Jurkat, Clone E6-1 (cell line): Measurements from ENCODE around the gene SGO2. TPM values are rescaled to one million over a fixed set of nuclear protein-coding genes. Genes with fewer than 3 reads are reported as not detected.

ENCODE experiments used
- DNase-seq: peaks from one replicate; pipeline ENCODE4 v3.0.0-alpha.2; 2011; ENCODE audit warnings: low read depth, low spot score
- H3K4me3 ChIP-seq: 2 replicates; pipeline ENCODE4 v1.5.1; 2011; ENCODE audit warnings: mild to moderate bottlenecking, low read length, control low read depth, moderate library complexity
- polyA plus RNA-seq: library from polyadenylated mRNA; unstranded; fragments of >200 nt; gene quantifications from one replicate; pipeline ENCODE4 v1.2.1, GENCODE V29; 2012; ENCODE audit warnings: missing spikeins; ENCODE audit not compliant: insufficient read length, insufficient read depth

The SGO2 gene
- polyA plus RNA-seq: 26.7 TPM

DNA sequence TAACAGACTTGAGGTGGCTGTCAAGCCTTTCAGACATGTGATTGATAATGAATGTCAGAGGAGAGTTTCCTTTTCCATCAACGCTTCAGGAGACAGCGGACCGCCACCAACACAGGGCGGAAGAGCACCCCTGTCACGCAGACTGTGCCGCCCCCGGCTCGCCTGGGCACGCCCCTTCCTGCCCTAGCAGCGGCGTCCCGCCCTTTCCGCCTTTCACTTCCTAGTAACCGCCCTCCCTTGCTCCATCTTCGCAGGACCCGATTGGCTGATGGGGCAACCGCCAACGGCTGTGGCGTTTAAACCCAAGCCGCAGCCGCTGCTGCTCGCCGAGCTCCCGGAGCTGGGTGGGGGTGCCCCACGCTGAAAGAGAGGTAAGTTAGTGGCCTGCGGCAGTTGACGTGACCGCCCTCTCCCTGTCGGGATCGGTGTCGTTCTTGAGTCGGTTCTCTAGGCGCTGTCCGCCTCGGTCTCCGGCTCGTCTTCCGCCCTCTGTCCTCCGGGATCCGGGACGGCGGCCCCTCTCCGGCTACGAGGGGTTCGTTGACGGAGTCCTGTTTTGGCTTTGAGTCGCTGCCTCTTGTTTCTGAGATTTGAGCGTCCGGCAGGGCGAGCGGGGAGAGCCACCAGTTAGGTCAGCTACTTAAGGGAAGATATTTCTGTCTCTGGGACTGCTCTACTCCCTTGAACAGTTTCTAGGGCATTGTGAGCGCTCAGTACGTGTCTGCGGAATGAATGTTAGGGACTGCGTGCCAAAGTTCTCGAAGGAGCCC is at the start of gene SGO2:
Gene SGO2, plus strand, starts transcription at position 326 of the 770 bp plus-strand sequence. CDS start 6,769 bp downstream, outside the sequence.
- peak within 1 kb of the TSS; percentile 91 for H3K4me3 ChIP-seq
- peak; percentile 96 for DNase-seq

DNA sequence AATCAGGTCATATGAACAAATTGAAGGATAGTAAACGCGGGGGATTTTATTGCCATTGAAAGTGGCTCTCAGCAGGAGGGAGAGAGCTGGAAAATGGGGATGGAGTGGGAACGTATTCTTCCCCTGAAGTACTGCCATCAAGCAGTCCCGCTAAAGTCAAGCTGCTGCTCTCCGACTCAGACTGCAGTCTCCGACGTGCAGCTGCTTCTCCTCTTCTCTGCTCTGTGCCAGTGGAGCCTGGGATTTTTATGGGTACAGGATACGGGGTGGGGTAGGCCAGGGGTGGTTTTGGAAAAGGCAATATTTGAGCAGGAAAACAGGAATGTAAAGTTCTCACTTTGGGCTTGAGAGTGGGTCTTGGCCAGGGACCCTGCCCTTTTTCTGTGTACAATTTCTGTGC is 49.2 kb upstream of the SGO2 start:
- no peak overlapping the region for H3K4me3 ChIP-seq
- DNase-seq: no peak

- H3K4me3 ChIP-seq: no peak overlapping the region
- DNase-seq: no peak
These were observed 48.3 kb upstream of the SGO2 start for GRCh38 chr2:200477667-200478131.

- H3K4me3 ChIP-seq: no peak overlapping the region
- DNase-seq: no peak
These were observed 46.2 kb upstream of the SGO2 start for GRCh38 chr2:200479692-200480265.

GRCh38 chr2:200482194-200482593 is 43.8 kb upstream of the SGO2 start:
- no peak for DNase-seq
- H3K4me3 ChIP-seq: no peak overlapping the region

DNA sequence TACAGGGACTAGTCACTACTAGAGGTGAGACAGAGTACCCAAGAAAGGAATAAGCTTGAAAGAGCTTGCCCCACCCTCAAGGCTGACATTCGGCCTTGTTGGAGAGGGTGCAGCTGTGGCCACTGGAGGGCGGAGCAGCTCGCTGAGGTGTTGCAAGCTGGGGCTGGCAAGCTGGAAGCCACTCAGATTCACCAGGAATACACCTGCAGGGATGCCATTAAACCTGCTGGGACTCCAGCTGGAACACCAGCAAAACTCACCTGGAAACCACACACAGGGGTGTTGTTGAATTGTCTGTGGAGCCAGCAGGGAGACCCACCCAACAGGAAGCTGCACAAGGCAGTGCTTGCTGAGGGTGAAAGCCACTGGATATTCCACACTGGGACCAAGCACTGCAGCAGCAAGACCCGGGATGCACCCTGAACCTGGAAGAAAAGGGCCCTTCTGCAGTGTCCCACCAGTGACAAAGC is 42.2 kb upstream of the SGO2 start:
- no peak overlapping the region for H3K4me3 ChIP-seq
- peak; percentile 51 for DNase-seq

DNA sequence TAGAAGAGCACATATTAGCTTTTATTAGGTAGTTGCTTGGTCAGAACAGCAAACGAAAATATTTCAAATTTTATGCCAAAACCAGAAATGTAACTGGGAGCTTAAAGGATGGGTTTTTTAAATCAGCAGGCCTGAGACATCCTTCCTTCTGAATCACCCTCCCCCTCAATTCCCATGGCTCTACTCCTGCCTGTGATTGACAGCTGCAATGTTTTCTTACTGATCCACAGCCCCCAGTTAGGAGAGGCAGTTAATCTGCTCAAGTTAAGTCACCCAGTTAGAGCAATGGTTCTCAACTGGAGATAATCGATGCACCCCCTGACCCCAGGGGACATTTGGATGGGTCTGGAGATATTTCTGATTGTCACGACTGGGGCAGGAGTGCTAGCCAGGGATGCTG is 41.1 kb upstream of the SGO2 start:
- no peak for DNase-seq
- no peak overlapping the region for H3K4me3 ChIP-seq

GRCh38 chr2:200486529-200486928 is 39.5 kb upstream of the SGO2 start:
- H3K4me3 ChIP-seq: no peak overlapping the region
- DNase-seq: peak; percentile 44

GRCh38 chr2:200488169-200488568 is 37.8 kb upstream of the SGO2 start:
- no peak overlapping the region for H3K4me3 ChIP-seq
- no peak for DNase-seq

GRCh38 chr2:200490001-200490400 is 36.0 kb upstream of the SGO2 start:
- no peak for DNase-seq
- no peak overlapping the region for H3K4me3 ChIP-seq

GRCh38 chr2:200492656-200493055 is 33.4 kb upstream of the SGO2 start:
- DNase-seq: no peak
- H3K4me3 ChIP-seq: no peak overlapping the region

DNA sequence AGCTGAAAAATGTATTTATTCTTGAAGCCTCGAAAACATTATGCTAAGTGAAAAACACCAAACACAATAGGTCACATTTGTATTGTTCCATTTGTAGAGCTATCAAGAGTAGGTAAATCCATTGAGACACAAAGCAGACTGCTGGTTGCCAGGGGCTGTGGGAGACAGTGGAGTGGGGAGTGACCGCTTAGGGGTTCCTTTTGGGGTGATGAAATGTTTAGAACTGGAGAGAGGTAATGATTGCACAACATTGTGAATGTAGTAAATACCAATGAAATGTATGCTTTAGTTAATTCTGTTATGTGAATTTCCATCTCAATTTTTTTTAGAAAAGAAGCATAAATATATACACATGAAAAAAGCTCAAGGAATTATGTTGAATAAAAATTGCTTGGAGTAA is 32.0 kb upstream of the SGO2 start:
- H3K4me3 ChIP-seq: no peak overlapping the region
- DNase-seq: no peak

DNA sequence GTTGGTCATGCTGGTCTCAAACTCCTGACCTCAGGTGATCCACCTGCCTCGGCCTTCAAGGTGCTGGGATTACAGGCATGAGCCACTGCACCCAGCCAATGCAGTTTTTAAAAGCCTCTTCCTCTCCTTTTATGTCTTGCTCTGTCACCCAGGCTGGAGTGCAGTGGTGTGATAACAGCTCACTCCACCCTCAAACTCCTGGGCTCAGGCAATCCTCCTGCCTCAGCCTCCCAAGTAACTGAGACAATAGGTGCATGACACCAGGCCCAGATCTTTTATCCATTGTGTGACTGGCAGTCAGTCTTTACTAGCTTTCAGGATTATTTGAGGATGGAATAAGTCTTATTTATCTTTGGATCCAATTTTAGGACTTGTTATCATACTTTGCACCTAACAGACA is 29.3 kb upstream of the SGO2 start:
- DNase-seq: no peak
- H3K4me3 ChIP-seq: no peak overlapping the region

GRCh38 chr2:200498402-200499162 is 27.4 kb upstream of the SGO2 start:
- H3K4me3 ChIP-seq: no peak overlapping the region

DNA sequence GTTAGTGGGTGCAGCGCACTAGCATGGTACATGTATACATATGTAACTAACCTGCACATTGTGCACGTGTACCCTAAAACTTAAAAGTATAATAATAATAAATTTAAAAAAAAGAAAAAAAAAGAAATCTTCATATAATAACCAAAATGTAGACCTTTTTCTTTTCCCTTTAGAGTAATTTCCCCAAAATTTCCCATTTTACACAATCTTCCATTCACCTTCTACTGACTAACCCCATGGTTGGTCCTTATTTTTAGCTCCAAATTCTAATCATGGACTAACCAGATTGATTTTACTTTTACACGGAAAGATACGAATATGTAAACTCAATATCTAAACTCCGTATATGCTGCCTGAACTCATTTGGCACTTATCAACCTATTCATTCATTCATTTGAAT is 23.8 kb upstream of the SGO2 start:
- DNase-seq: no peak
- H3K4me3 ChIP-seq: no peak overlapping the region

More at GRCh38 chr2:200498402-200499162, 27.4 kb upstream of the SGO2 start:
- DNase-seq: no peak

- no peak overlapping the region for H3K4me3 ChIP-seq
- no peak for DNase-seq
These were observed 19.3 kb upstream of the SGO2 start for GRCh38 chr2:200506679-200507078.

DNA sequence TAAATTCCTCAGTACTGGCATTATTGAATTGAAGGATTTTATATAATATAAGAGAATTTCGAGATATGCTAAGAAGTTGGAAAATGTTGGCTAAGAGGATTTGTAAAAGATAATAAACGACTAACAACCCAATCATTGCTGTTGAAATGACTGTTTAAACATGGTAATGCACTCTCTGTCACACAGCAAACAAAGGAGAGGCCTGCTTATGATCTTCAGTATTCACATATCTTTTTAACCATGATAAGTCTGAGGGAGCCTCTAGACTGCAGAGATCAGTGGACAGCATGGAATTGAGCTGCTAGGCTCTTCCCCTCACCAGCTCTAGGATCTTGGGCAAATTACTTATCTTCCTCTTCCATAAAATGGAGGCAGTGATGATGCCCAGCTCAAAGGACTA is 18.8 kb upstream of the SGO2 start:
- no peak for DNase-seq
- no peak overlapping the region for H3K4me3 ChIP-seq

GRCh38 chr2:200509235-200509611 is 16.8 kb upstream of the SGO2 start:
- DNase-seq: no peak
- peak overlapping the region; percentile 63 for H3K4me3 ChIP-seq

DNA sequence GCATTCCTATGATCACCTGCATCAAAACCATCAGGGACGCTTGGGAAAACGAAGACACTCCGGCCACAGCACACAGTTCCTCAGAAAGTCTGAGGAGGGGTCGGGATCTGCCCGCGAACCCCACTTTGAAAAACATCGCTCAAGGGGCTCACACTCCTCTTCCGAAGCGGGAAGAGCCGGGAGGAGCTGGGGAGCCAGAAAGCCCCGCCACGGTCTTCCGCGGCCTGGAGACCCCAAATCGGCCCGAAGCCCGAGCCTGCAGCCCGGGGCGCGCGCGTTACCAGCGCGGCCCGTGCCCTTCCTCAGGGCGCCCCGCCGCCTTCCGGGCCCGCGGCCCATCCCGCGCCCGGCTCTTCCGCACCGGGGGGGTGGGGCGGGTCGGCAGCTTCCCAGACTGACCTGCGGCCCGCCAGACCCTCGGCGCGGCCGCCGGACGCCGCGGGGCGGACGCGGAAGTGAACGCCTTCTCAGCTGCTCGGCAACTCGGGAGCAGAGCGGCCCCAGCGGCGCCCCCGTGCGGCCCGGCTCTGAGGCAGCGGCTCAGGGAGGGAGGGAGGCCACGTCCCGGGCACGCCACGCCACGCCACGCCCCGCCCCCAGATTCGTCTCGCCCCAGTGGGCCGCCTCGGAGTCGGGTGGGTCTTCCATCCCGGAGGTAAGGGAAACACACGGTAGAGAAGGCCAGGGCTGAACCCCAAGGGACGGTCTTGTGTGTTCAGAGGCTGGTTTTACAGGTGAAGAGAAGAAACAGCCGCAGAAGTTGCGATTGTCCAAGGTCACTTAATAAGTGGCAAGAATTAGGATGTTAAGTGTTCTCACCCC is 16.2 kb upstream of the SGO2 start, which contains the start of gene KCTD18:
Gene KCTD18, minus strand, starts transcription at position 457 of the 822 bp plus-strand sequence. CDS start 3,052 bp downstream, outside the sequence.
- H3K4me3 ChIP-seq: peak within 1 kb of the TSS; percentile 63
- DNase-seq: peak; percentile 59
